ENCODE results near the gene STX4.

Gene STX4

GRCh38 chr16:31032736-31033708 is at the start of gene STX4:
Gene STX4, plus strand, starts transcription at chr16:31033558. Its CDS starts 248 bp downstream, at chr16:31033806.
- H3K4me1 ChIP-seq (ENCODE audit: insufficient read depth, low read length) = no peaks in the 10 kb centered on the region
- peak within 1 kb of the TSS; percentile 73; the same call in 1 of the 2 replicates for H3K9ac ChIP-seq (ENCODE audit: low read depth, low read length)
- peak within 1 kb of the TSS; percentile 38 for H3K27ac ChIP-seq (ENCODE audit: low read length)
- no peaks in the 10 kb centered on the region for H3K9me3 ChIP-seq (ENCODE audit: insufficient read depth, low read depth, low read length)
- no peaks in the 10 kb centered on the region; the same call in 1 of the 2 replicates for H3K27me3 ChIP-seq (ENCODE audit: insufficient read depth, low read length)
- peaks cover 5% of the 10 kb centered on the region; the same call in 1 of the 2 replicates for H3K36me3 ChIP-seq (ENCODE audit: insufficient read depth, low read depth, low read length)
- peak within 1 kb of the TSS; percentile 82 for H3K4me3 ChIP-seq (ENCODE audit: low read length)

- no peaks in the 10 kb centered on the region for H3K27me3 ChIP-seq (ENCODE audit: insufficient read depth, low read length)
- H3K36me3 ChIP-seq (ENCODE audit: insufficient read depth, low read depth, low read length) = peaks cover 53% of the 10 kb centered on the region
- H3K9ac ChIP-seq (ENCODE audit: low read depth, low read length) = no peak overlapping the region
- H3K4me3 ChIP-seq (ENCODE audit: low read length) = no peak overlapping the region
- no peak overlapping the region for H3K27ac ChIP-seq (ENCODE audit: low read length)
- no peaks in the 10 kb centered on the region; the same call in 1 of the 2 replicates for H3K4me1 ChIP-seq (ENCODE audit: insufficient read depth, low read length)
- no peaks in the 10 kb centered on the region for H3K9me3 ChIP-seq (ENCODE audit: insufficient read depth, low read depth, low read length)
These were observed 49.3 kb upstream of the STX4 start for GRCh38 chr16:30983898-30984610.

- H3K9me3 ChIP-seq (ENCODE audit: insufficient read depth, low read depth, low read length) = no peaks in the 10 kb centered on the region
- H3K36me3 ChIP-seq (ENCODE audit: insufficient read depth, low read depth, low read length) = peaks cover 47% of the 10 kb centered on the region
- no peaks in the 10 kb centered on the region; the same call in 1 of the 2 replicates for H3K4me1 ChIP-seq (ENCODE audit: insufficient read depth, low read length)
- H3K27ac ChIP-seq (ENCODE audit: low read length) = no peak within 1 kb of the TSS
- H3K27me3 ChIP-seq (ENCODE audit: insufficient read depth, low read length) = no peaks in the 10 kb centered on the region
- H3K4me3 ChIP-seq (ENCODE audit: low read length) = peak within 1 kb of the TSS; percentile 54; the same call in 1 of the 2 replicates
- H3K9ac ChIP-seq (ENCODE audit: low read depth, low read length) = peak within 1 kb of the TSS; percentile 46; the same call in 1 of the 2 replicates
These were observed 48.5 kb upstream of the STX4 start, which contains the start of gene HSD3B7 for GRCh38 chr16:30984669-30985400. Gene HSD3B7, plus strand, starts transcription at chr16:30985207. Its CDS starts 452 bp downstream, at chr16:30985659.

GRCh38 chr16:30985401-30986128 is 47.8 kb upstream of the STX4 start:
- Histone ChIP-seq H3K4me3 (ENCODE audit: low read length) (peak overlapping the region; percentile 54; the same call in 1 of the 2 replicates), H3K27me3 (ENCODE audit: insufficient read depth, low read length) (no peaks in the 10 kb centered on the region), H3K4me1 (ENCODE audit: insufficient read depth, low read length) (no peaks in the 10 kb centered on the region; the same call in 1 of the 2 replicates), H3K9me3 (ENCODE audit: insufficient read depth, low read depth, low read length) (no peaks in the 10 kb centered on the region), H3K36me3 (ENCODE audit: insufficient read depth, low read depth, low read length) (peaks cover 40% of the 10 kb centered on the region), H3K27ac (ENCODE audit: low read length) (no peak overlapping the region), H3K9ac (ENCODE audit: low read depth, low read length) (peak overlapping the region; percentile 46; the same call in 1 of the 2 replicates)

GRCh38 chr16:30986129-30986991 is 47.0 kb upstream of the STX4 start:
- H3K4me3 ChIP-seq (ENCODE audit: low read length) = no peak overlapping the region
- peaks cover 32% of the 10 kb centered on the region for H3K36me3 ChIP-seq (ENCODE audit: insufficient read depth, low read depth, low read length)
- no peaks in the 10 kb centered on the region for H3K27me3 ChIP-seq (ENCODE audit: insufficient read depth, low read length)
- no peak overlapping the region for H3K9ac ChIP-seq (ENCODE audit: low read depth, low read length)
- H3K9me3 ChIP-seq (ENCODE audit: insufficient read depth, low read depth, low read length) = no peaks in the 10 kb centered on the region
- no peak overlapping the region for H3K27ac ChIP-seq (ENCODE audit: low read length)
- no peaks in the 10 kb centered on the region; the same call in 1 of the 2 replicates for H3K4me1 ChIP-seq (ENCODE audit: insufficient read depth, low read length)

- no peaks in the 10 kb centered on the region; the same call in 1 of the 2 replicates for H3K4me1 ChIP-seq (ENCODE audit: insufficient read depth, low read length)
- H3K27ac ChIP-seq (ENCODE audit: low read length) = no peak overlapping the region
- H3K4me3 ChIP-seq (ENCODE audit: low read length) = no peak overlapping the region
- no peak overlapping the region for H3K9ac ChIP-seq (ENCODE audit: low read depth, low read length)
- peaks cover 22% of the 10 kb centered on the region for H3K36me3 ChIP-seq (ENCODE audit: insufficient read depth, low read depth, low read length)
- H3K9me3 ChIP-seq (ENCODE audit: insufficient read depth, low read depth, low read length) = no peaks in the 10 kb centered on the region
- H3K27me3 ChIP-seq (ENCODE audit: insufficient read depth, low read length) = no peaks in the 10 kb centered on the region
These were observed 45.7 kb upstream of the STX4 start for GRCh38 chr16:30987581-30988190.

GRCh38 chr16:30989469-30990047 is 43.8 kb upstream of the STX4 start:
- H3K27ac ChIP-seq (ENCODE audit: low read length) = no peak overlapping the region
- no peak overlapping the region for H3K4me3 ChIP-seq (ENCODE audit: low read length)
- no peak overlapping the region for H3K9ac ChIP-seq (ENCODE audit: low read depth, low read length)
- H3K9me3 ChIP-seq (ENCODE audit: insufficient read depth, low read depth, low read length) = no peaks in the 10 kb centered on the region
- H3K36me3 ChIP-seq (ENCODE audit: insufficient read depth, low read depth, low read length) = peaks cover 3% of the 10 kb centered on the region; the same call in 1 of the 2 replicates
- no peaks in the 10 kb centered on the region; the same call in 1 of the 2 replicates for H3K4me1 ChIP-seq (ENCODE audit: insufficient read depth, low read length)
- no peaks in the 10 kb centered on the region for H3K27me3 ChIP-seq (ENCODE audit: insufficient read depth, low read length)

- Histone ChIP-seq H3K27me3 (ENCODE audit: insufficient read depth, low read length) (no peaks in the 10 kb centered on the region), H3K9me3 (ENCODE audit: insufficient read depth, low read depth, low read length) (no peaks in the 10 kb centered on the region), H3K9ac (ENCODE audit: low read depth, low read length) (no peak overlapping the region), H3K4me3 (ENCODE audit: low read length) (no peak overlapping the region), H3K36me3 (ENCODE audit: insufficient read depth, low read depth, low read length) (no peaks in the 10 kb centered on the region), H3K4me1 (ENCODE audit: insufficient read depth, low read length) (no peaks in the 10 kb centered on the region; the same call in 1 of the 2 replicates), H3K27ac (ENCODE audit: low read length) (no peak overlapping the region)
These were observed 43.3 kb upstream of the STX4 start for GRCh38 chr16:30990105-30990504.

GRCh38 chr16:30991052-30991451 is 42.3 kb upstream of the STX4 start:
- H3K4me1 ChIP-seq (ENCODE audit: insufficient read depth, low read length) = no peaks in the 10 kb centered on the region
- H3K36me3 ChIP-seq (ENCODE audit: insufficient read depth, low read depth, low read length) = no peaks in the 10 kb centered on the region
- H3K9ac ChIP-seq (ENCODE audit: low read depth, low read length) = no peak overlapping the region
- no peak overlapping the region for H3K27ac ChIP-seq (ENCODE audit: low read length)
- H3K9me3 ChIP-seq (ENCODE audit: insufficient read depth, low read depth, low read length) = no peaks in the 10 kb centered on the region
- no peak overlapping the region for H3K4me3 ChIP-seq (ENCODE audit: low read length)
- peaks cover under 1% of the 10 kb centered on the region for H3K27me3 ChIP-seq (ENCODE audit: insufficient read depth, low read length)

Measured in iPS-20b (cell line).